KOPT-K1 (cell line): ENCODE measurements around the gene SCN11A.

Experiments used
- H3K27ac ChIP-seq: fragments of 200-600 bp; sonication (generic); 2 replicates; pipeline ENCODE4 v1.5.1; 2016; ENCODE audit warnings: antibody characterized with exemption, mild to moderate bottlenecking, low read depth, low read length; ENCODE audit not compliant: poor library complexity, severe bottlenecking
- H3K36me3 ChIP-seq: fragments of 200-600 bp; sonication (generic); 2 replicates; pipeline ENCODE4 v1.5.1; 2017; ENCODE audit warnings: antibody characterized with exemption, mild to moderate bottlenecking, low read length, moderate library complexity; ENCODE audit not compliant: insufficient read depth
- H3K9me3 ChIP-seq: fragments of 200-600 bp; sonication (generic); 2 replicates; pipeline ENCODE4 v1.5.1; 2017; ENCODE audit warnings: antibody characterized with exemption, low read length, mild to moderate bottlenecking; ENCODE audit not compliant: insufficient read depth, poor library complexity, severe bottlenecking

SCN11A gene

GRCh38 chr3:39051649-39052561, at the start of gene SCN11A, which contains the start of gene WDR48:
TSS of gene SCN11A (minus strand) at chr3:39051944. CDS start at chr3:38950362, 101,582 bp downstream.
TSS of gene WDR48 (plus strand) at chr3:39052016. CDS start at chr3:39052026, 10 bp downstream.
- peak within 1 kb of the TSS; percentile 74 for H3K27ac ChIP-seq
- H3K36me3 ChIP-seq: no peaks in the 10 kb centered on the region

GRCh38 chr3:39101022-39101689, 49.4 kb upstream of the SCN11A start:
- Histone ChIP-seq H3K9me3 (no peaks in the 10 kb centered on the region), H3K27ac (no peak overlapping the region), H3K36me3 (peaks cover 39% of the 10 kb centered on the region)

More at GRCh38 chr3:39051649-39052561, at the start of gene SCN11A, which contains the start of gene WDR48:
- no peaks in the 10 kb centered on the region for H3K9me3 ChIP-seq

- Histone ChIP-seq H3K9me3 (no peaks in the 10 kb centered on the region), H3K36me3 (peaks cover 46% of the 10 kb centered on the region), H3K27ac (no peak overlapping the region)
Measured at GRCh38 chr3:39100500-39100886, 48.7 kb upstream of the SCN11A start.

- Histone ChIP-seq H3K9me3 (no peaks in the 10 kb centered on the region), H3K27ac (no peak overlapping the region), H3K36me3 (peaks cover 52% of the 10 kb centered on the region)
Measured at GRCh38 chr3:39099738-39100499, 48.2 kb upstream of the SCN11A start.

- no peaks in the 10 kb centered on the region for H3K9me3 ChIP-seq
- no peak overlapping the region for H3K27ac ChIP-seq
- H3K36me3 ChIP-seq: peaks cover 59% of the 10 kb centered on the region
Measured at GRCh38 chr3:39099242-39099641, 47.5 kb upstream of the SCN11A start.

GRCh38 chr3:39098473-39099000, 46.8 kb upstream of the SCN11A start:
- H3K36me3 ChIP-seq: peaks cover 66% of the 10 kb centered on the region
- H3K9me3 ChIP-seq: no peaks in the 10 kb centered on the region
- no peak overlapping the region for H3K27ac ChIP-seq

- H3K27ac ChIP-seq: no peak overlapping the region
- peaks cover 72% of the 10 kb centered on the region for H3K36me3 ChIP-seq
- H3K9me3 ChIP-seq: no peaks in the 10 kb centered on the region
Measured at GRCh38 chr3:39097716-39098472, 46.1 kb upstream of the SCN11A start.

GRCh38 chr3:39096775-39097174, 45.0 kb upstream of the SCN11A start:
- no peak overlapping the region for H3K27ac ChIP-seq
- H3K9me3 ChIP-seq: no peaks in the 10 kb centered on the region
- peaks cover 83% of the 10 kb centered on the region for H3K36me3 ChIP-seq

- no peak overlapping the region for H3K27ac ChIP-seq
- no peaks in the 10 kb centered on the region for H3K9me3 ChIP-seq
- H3K36me3 ChIP-seq: peaks cover 93% of the 10 kb centered on the region
Measured at GRCh38 chr3:39095778-39096177, 44.0 kb upstream of the SCN11A start.

GRCh38 chr3:39094851-39095677, 43.3 kb upstream of the SCN11A start:
- Histone ChIP-seq H3K9me3 (no peaks in the 10 kb centered on the region), H3K27ac (no peak overlapping the region), H3K36me3 (peaks cover 94% of the 10 kb centered on the region)

- Histone ChIP-seq H3K9me3 (no peaks in the 10 kb centered on the region), H3K36me3 (peaks cover 91% of the 10 kb centered on the region), H3K27ac (no peak overlapping the region)
Measured at GRCh38 chr3:39090922-39091321, 39.2 kb upstream of the SCN11A start.

- no peaks in the 10 kb centered on the region for H3K9me3 ChIP-seq
- H3K27ac ChIP-seq: no peak overlapping the region
- peaks cover 78% of the 10 kb centered on the region for H3K36me3 ChIP-seq
Measured at GRCh38 chr3:39088889-39089288, 37.1 kb upstream of the SCN11A start.

GRCh38 chr3:39088456-39088855, 36.7 kb upstream of the SCN11A start:
- H3K36me3 ChIP-seq: peaks cover 74% of the 10 kb centered on the region
- H3K27ac ChIP-seq: no peak overlapping the region

More at GRCh38 chr3:39088456-39088855, 36.7 kb upstream of the SCN11A start:
- no peaks in the 10 kb centered on the region for H3K9me3 ChIP-seq
